SU-DHL-6 (cell line): ENCODE data around the gene PLEKHG2.

Experiments used
- H2AFZ ChIP-seq: fragments of 200-600 bp; sonication (generic); 2 replicates; pipeline ENCODE4 v1.6.1; 2014; ENCODE audit warnings: low read depth, mild to moderate bottlenecking, moderate library complexity, mixed read lengths, antibody characterized with exemption, low read length; ENCODE audit not compliant: severe bottlenecking
- H3F3A ChIP-seq: fragments of 200-600 bp; shearing (Covaris generic); 2 replicates; pipeline ENCODE4 v1.6.0; 2016; ENCODE audit warnings: antibody characterized with exemption, mild to moderate bottlenecking; ENCODE audit not compliant: insufficient read depth
- H3K27ac ChIP-seq: fragments of 200-600 bp; sonication (generic); 2 replicates; pipeline ENCODE4 v1.5.1; 2016; ENCODE audit warnings: low read depth, mild to moderate bottlenecking, low read length, moderate library complexity, mixed read lengths
- H3K27me3 ChIP-seq: fragments of 200-600 bp; sonication (generic), shearing (Covaris generic); 2 replicates; pipeline ENCODE4 v1.6.0; 2014; ENCODE audit warnings: mild to moderate bottlenecking, low read length
- H3K36me3 ChIP-seq: fragments of 200-600 bp; sonication (generic); 2 replicates; pipeline ENCODE4 v1.6.1; 2014; ENCODE audit warnings: mild to moderate bottlenecking, low read length, mixed read lengths
- H3K4me2 ChIP-seq: fragments of 300-600, 200-600 bp; shearing (Covaris generic), sonication (generic); 2 replicates; pipeline ENCODE4 v1.6.0; 2014; ENCODE audit warnings: low read length, low read depth, mild to moderate bottlenecking; ENCODE audit not compliant: poor library complexity, severe bottlenecking
- H3K4me3 ChIP-seq: fragments of 200-600 bp; sonication (generic); 2 replicates; pipeline ENCODE4 v1.5.1; 2014; ENCODE audit warnings: antibody characterized with exemption, low read length, mild to moderate bottlenecking, mixed read lengths; ENCODE audit not compliant: insufficient read depth, poor library complexity, severe bottlenecking
- H3K79me2 ChIP-seq: fragments of 200-600 bp; sonication (generic); 2 replicates; pipeline ENCODE4 v1.6.1; 2014; ENCODE audit warnings: mild to moderate bottlenecking, low read length, moderate library complexity; ENCODE audit not compliant: insufficient read depth
- H3K9ac ChIP-seq: fragments of 200-600 bp; sonication (generic); 2 replicates; pipeline ENCODE4 v1.7.0; 2014; ENCODE audit warnings: mild to moderate bottlenecking, low read length
- H3K9me2 ChIP-seq: fragments of 200-600 bp; sonication (generic); replicated peaks from 2 replicates; pipeline ENCODE4 v1.6.1; 2014; ENCODE audit warnings: low read length; ENCODE audit not compliant: insufficient read depth
- H3K9me3 ChIP-seq: fragments of 200-600 bp; sonication (generic); 2 replicates; pipeline ENCODE4 v1.6.1; 2014; ENCODE audit warnings: low read length, mixed read lengths; ENCODE audit not compliant: insufficient read depth
- H4K20me1 ChIP-seq: fragments of 200-600 bp; sonication (generic); 2 replicates; pipeline ENCODE4 v1.6.1; 2014; ENCODE audit warnings: low read depth, mild to moderate bottlenecking, antibody characterized with exemption, low read length, moderate library complexity, mixed read lengths
- EZH2phosphoT487 ChIP-seq: fragments of 200-600 bp; sonication (generic), shearing (Covaris generic); conservative IDR thresholded peaks from 2 replicates; pipeline ENCODE4 v1.6.1; 2018; ENCODE audit warnings: mild to moderate bottlenecking, antibody characterized with exemption, low read length, moderate library complexity, mixed read lengths
- TF ChIP-seq, protein P1 (sequence below): fragments of 200-600 bp; sonication (generic); IDR thresholded peaks from one replicate; pipeline ENCODE4 v1.5.1; 2017; ENCODE audit warnings: antibody characterized with exemption, mild to moderate bottlenecking, low read length, moderate library complexity; ENCODE audit not compliant: insufficient read depth, poor library complexity, severe bottlenecking

The PLEKHG2 gene

DNA sequence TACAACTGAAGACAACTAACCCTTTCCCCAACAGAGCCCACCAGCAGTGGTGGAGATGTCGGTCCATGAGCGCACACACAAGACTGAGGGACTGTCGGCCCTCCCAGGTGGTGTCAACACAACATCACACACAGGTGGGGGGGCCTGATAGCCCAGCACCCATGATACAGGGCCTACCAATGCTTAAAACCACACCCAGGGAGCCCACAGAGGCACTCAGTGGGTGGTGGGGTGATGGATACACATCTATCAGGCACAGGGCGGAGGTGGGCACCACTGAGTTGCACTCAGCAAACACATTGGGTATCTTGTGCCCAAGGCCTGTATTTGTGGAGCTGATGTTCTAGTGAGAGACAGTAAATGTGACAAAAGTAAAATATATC is 12.8 kb upstream of the PLEKHG2 start:
- no peak overlapping the region for H3K4me2 ChIP-seq
- H3K9ac ChIP-seq, result no peak overlapping the region
- no peaks in the 10 kb centered on the region for H4K20me1 ChIP-seq
- no peaks in the 10 kb centered on the region for H3K9me3 ChIP-seq
- H3K79me2 ChIP-seq, result no peaks in the 10 kb centered on the region
- H3K27ac ChIP-seq, result no peak overlapping the region
- TF ChIP-seq, protein P1, sequence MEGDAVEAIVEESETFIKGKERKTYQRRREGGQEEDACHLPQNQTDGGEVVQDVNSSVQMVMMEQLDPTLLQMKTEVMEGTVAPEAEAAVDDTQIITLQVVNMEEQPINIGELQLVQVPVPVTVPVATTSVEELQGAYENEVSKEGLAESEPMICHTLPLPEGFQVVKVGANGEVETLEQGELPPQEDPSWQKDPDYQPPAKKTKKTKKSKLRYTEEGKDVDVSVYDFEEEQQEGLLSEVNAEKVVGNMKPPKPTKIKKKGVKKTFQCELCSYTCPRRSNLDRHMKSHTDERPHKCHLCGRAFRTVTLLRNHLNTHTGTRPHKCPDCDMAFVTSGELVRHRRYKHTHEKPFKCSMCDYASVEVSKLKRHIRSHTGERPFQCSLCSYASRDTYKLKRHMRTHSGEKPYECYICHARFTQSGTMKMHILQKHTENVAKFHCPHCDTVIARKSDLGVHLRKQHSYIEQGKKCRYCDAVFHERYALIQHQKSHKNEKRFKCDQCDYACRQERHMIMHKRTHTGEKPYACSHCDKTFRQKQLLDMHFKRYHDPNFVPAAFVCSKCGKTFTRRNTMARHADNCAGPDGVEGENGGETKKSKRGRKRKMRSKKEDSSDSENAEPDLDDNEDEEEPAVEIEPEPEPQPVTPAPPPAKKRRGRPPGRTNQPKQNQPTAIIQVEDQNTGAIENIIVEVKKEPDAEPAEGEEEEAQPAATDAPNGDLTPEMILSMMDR, result no peak
- no peak for TF ChIP-seq EZH2phosphoT487
- no peaks in the 10 kb centered on the region for H3K27me3 ChIP-seq
- H3K4me3 ChIP-seq, result no peak overlapping the region
- H2AFZ ChIP-seq, result no peak overlapping the region
- H3K36me3 ChIP-seq, result no peaks in the 10 kb centered on the region; the same call in 1 of the 2 replicates
- no peaks in the 10 kb centered on the region for H3K9me2 ChIP-seq
- peaks cover 14% of the 10 kb centered on the region; the same call in 1 of the 2 replicates for H3F3A ChIP-seq

DNA sequence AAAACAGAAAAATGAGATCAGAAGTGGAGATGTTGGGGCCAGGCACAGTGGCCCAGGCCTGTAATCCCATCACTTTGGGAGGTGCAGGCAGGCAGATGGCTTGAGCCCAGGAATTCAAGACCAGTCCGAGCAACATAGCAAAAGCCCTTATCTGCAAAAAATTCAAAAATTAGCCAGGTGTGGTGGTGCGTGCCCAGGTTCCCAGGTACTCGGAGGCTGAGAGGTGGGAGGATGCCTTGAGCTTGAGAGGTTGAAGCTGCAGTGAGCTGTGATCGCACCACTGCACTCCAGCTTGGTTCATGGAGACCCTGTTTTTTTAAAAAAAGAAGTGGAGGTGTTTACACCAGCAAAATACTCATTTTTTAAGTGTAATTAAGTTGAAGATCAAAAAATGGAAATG is 12.4 kb upstream of the PLEKHG2 start:
- peaks cover 18% of the 10 kb centered on the region for H3F3A ChIP-seq
- no peak for TF ChIP-seq EZH2phosphoT487
- TF ChIP-seq, protein P1, result no peak
- no peak overlapping the region for H3K9ac ChIP-seq
- no peaks in the 10 kb centered on the region for H3K79me2 ChIP-seq
- no peaks in the 10 kb centered on the region for H4K20me1 ChIP-seq
- H2AFZ ChIP-seq, result no peak overlapping the region
- H3K27me3 ChIP-seq, result no peaks in the 10 kb centered on the region
- H3K27ac ChIP-seq, result no peak overlapping the region; the same call in 1 of the 2 replicates
- no peaks in the 10 kb centered on the region; the same call in 1 of the 2 replicates for H3K36me3 ChIP-seq
- no peak overlapping the region for H3K4me2 ChIP-seq
- no peaks in the 10 kb centered on the region for H3K9me2 ChIP-seq
- H3K9me3 ChIP-seq, result no peaks in the 10 kb centered on the region
- H3K4me3 ChIP-seq, result no peak overlapping the region

DNA sequence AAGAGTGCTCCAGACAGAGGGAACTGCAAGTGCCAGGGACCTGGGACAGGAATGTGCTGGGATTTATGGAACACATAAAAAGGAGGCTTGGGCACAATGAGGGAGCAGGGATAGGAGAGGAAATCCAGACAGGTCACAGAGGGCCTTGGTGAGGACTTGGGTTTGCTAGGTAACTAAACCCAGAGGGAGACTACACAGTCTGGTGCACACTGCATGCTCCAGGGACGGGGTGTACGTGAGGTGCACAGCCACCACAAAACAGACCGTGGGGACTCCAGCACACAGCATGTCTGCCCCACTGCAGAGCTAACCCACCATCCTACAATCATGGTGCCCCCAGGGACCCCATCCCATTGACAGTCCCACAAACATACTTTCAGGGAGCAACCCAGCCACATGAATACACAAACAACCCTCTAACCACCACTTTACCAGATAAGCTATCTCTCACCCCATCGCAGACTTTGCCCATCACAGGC is 11.4 kb upstream of the PLEKHG2 start:
- Histone ChIP-seq H3K36me3 (no peaks in the 10 kb centered on the region), H3K27ac (no peak overlapping the region), H3K79me2 (no peaks in the 10 kb centered on the region), H3K9ac (no peak overlapping the region), H3K4me2 (no peak overlapping the region), H4K20me1 (no peaks in the 10 kb centered on the region), H3F3A (peaks cover 28% of the 10 kb centered on the region), H3K9me2 (no peaks in the 10 kb centered on the region), H3K4me3 (no peak overlapping the region), H3K27me3 (no peaks in the 10 kb centered on the region), H3K9me3 (no peaks in the 10 kb centered on the region), H2AFZ (no peak overlapping the region)
- TF ChIP-seq EZH2phosphoT487, result no peak
- TF ChIP-seq, protein P1, result no peak
